ENCODE measurements around the gene IL17RE. TPM values are rescaled to one million over a fixed set of nuclear protein-coding genes. Genes with fewer than 3 reads are reported as not detected.

IL17RE gene
- total and polyA plus RNA-seq, 2 of the 13 experiments (the other 11 are each of a cell fraction or from before 2014, with no cell fraction given), result 14.5 to 24.1 TPM

GRCh38 chr3:9862391-9863057, 40.1 kb upstream of the IL17RE start (continued):
- TF ChIP-seq PRPF4 (IDR thresholded peaks at IDR 0.05; ENCODE audit: low read depth, low read length, poor library complexity, severe bottlenecking) (no peak), MEIS1 (CRISPR knock-in tag; IDR thresholded peaks at IDR 0.05; ENCODE audit: borderline replicate concordance) (peak; percentile 78; the same call in 1 of the 2 replicates), SCMH1 (CRISPR knock-in tag; IDR thresholded peaks at IDR 0.05; ENCODE audit: borderline replicate concordance) (no peak), HNRNPK (IDR thresholded peaks at IDR 0.05; ENCODE audit: low read depth, low read length, poor library complexity, severe bottlenecking) (peak; percentile 70), ZNF550 (CRISPR knock-in tag; IDR thresholded peaks at IDR 0.05; ENCODE audit: borderline replicate concordance) (no peak), MEIS2 (CRISPR knock-in tag; IDR thresholded peaks at IDR 0.05) (0 out of 2 replicates have a peak, but pooled peaks have one; percentile 30), BRD4 (CRISPR knock-in tag; IDR thresholded peaks at IDR 0.05) (no peak), ZKSCAN5 (CRISPR knock-in tag; IDR thresholded peaks at IDR 0.05) (no peak), ZNF619 (CRISPR knock-in tag; IDR thresholded peaks at IDR 0.05) (0 out of 2 replicates have a peak, but pooled peaks have one; percentile 31), POGZ (CRISPR knock-in tag; IDR thresholded peaks at IDR 0.05) (no peak), FOXC1 (CRISPR knock-in tag; IDR thresholded peaks at IDR 0.05; ENCODE audit: borderline replicate concordance) (no peak), ZNF891 (CRISPR knock-in tag; IDR thresholded peaks at IDR 0.05) (no peak), REST (IDR thresholded peaks at IDR 0.05; ENCODE audit: borderline replicate concordance in 1 of 2, low read depth in 1 of 2, low read length in 2 of 2) (no peak), POGK (CRISPR knock-in tag; conservative IDR thresholded peaks at IDR 0.05) (no peak; the same call in 1 of the 2 replicates), PTBP1 (IDR thresholded peaks at IDR 0.05; ENCODE audit: low read depth, low read length, poor library complexity, severe bottlenecking) (no peak), HOXA3 (CRISPR knock-in tag; IDR thresholded peaks at IDR 0.05) (peak; percentile 58; the same call in 1 of the 2 replicates), ZNF530 (CRISPR knock-in tag; IDR thresholded peaks at IDR 0.05; ENCODE audit: low read depth) (no peak), SMAD3 (CRISPR knock-in tag; IDR thresholded peaks at IDR 0.05) (no peak)
- TF ChIP-seq, protein P1, sequence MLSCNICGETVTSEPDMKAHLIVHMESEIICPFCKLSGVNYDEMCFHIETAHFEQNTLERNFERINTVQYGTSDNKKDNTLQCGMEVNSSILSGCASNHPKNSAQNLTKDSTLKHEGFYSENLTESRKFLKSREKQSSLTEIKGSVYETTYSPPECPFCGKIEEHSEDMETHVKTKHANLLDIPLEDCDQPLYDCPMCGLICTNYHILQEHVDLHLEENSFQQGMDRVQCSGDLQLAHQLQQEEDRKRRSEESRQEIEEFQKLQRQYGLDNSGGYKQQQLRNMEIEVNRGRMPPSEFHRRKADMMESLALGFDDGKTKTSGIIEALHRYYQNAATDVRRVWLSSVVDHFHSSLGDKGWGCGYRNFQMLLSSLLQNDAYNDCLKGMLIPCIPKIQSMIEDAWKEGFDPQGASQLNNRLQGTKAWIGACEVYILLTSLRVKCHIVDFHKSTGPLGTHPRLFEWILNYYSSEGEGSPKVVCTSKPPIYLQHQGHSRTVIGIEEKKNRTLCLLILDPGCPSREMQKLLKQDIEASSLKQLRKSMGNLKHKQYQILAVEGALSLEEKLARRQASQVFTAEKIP (CRISPR knock-in tag; IDR thresholded peaks at IDR 0.05; ENCODE audit: borderline replicate concordance), result no peak
- TF ChIP-seq, protein P2, sequence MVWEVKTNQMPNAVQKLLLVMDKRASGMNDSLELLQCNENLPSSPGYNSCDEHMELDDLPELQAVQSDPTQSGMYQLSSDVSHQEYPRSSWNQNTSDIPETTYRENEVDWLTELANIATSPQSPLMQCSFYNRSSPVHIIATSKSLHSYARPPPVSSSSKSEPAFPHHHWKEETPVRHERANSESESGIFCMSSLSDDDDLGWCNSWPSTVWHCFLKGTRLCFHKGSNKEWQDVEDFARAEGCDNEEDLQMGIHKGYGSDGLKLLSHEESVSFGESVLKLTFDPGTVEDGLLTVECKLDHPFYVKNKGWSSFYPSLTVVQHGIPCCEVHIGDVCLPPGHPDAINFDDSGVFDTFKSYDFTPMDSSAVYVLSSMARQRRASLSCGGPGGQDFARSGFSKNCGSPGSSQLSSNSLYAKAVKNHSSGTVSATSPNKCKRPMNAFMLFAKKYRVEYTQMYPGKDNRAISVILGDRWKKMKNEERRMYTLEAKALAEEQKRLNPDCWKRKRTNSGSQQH (CRISPR knock-in tag; IDR thresholded peaks at IDR 0.05; ENCODE audit: low read depth), result no peak

Measured in HepG2 (cell line).